8988T (cell line): Measurements from ENCODE around the gene POLRMT.
"Not testable (repeated sequence)": the region's sequence is repeated elsewhere in the genome, so short reads cannot be mapped to it uniquely, and the experiment has no call there.

Experiments
- DNase-seq: peaks from one replicate; pipeline ENCODE4 v3.0.0; 2011

POLRMT gene

GRCh38 chr19:590396-590745 lies 43.0 kb downstream of the POLRMT start:
- DNase-seq: no peak

GRCh38 chr19:589693-590395 lies 43.5 kb downstream of the POLRMT start, which contains the start of gene HCN2:
Gene HCN2, plus strand, starts transcription at chr19:589881. Its CDS starts 65 bp downstream, at chr19:589946.
- no peak for DNase-seq

- DNase-seq: no peak
These were observed 44.3 kb downstream of the POLRMT start for GRCh38 chr19:588741-589692.

GRCh38 chr19:588093-588740 lies 45.1 kb downstream of the POLRMT start:
- DNase-seq: peak; percentile 95

GRCh38 chr19:585551-586110 lies 47.7 kb downstream of the POLRMT start:
- no peak for DNase-seq

- not testable (repeated sequence) for DNase-seq
These were observed 48.2 kb downstream of the POLRMT start for GRCh38 chr19:585146-585545.

- peak; percentile 98 for DNase-seq
These were observed 48.9 kb downstream of the POLRMT start for GRCh38 chr19:584240-585001.

- no peak for DNase-seq
These were observed 49.4 kb downstream of the POLRMT start for GRCh38 chr19:583968-584239.

- DNase-seq: no peak
These were observed 50.0 kb downstream of the POLRMT start for GRCh38 chr19:583198-583967.

GRCh38 chr19:582497-583197 lies 50.7 kb downstream of the POLRMT start:
- no peak for DNase-seq

- DNase-seq: no peak
These were observed 51.8 kb downstream of the POLRMT start for GRCh38 chr19:581399-582111.

GRCh38 chr19:580274-580835 lies 53.0 kb downstream of the POLRMT start:
- no peak for DNase-seq

- no peak for DNase-seq
These were observed 53.5 kb downstream of the POLRMT start for GRCh38 chr19:579842-580155.

- DNase-seq: no peak
These were observed 54.1 kb downstream of the POLRMT start for GRCh38 chr19:579111-579841.

- DNase-seq: no peak
These were observed 55.6 kb downstream of the POLRMT start for GRCh38 chr19:577439-578392.

- DNase-seq: no peak
These were observed 56.4 kb downstream of the POLRMT start for GRCh38 chr19:576768-577438.
